Measurements from ENCODE around the gene RANBP3. TPM values are rescaled to one million over a fixed set of nuclear protein-coding genes. Genes with fewer than 3 reads are reported as not detected.

Gene RANBP3
- total and polyA plus RNA-seq, 2 of the 8 experiments (the other 6 are each of a cell fraction or from before 2014, with no cell fraction given): 95.4 to 122 TPM

DNA sequence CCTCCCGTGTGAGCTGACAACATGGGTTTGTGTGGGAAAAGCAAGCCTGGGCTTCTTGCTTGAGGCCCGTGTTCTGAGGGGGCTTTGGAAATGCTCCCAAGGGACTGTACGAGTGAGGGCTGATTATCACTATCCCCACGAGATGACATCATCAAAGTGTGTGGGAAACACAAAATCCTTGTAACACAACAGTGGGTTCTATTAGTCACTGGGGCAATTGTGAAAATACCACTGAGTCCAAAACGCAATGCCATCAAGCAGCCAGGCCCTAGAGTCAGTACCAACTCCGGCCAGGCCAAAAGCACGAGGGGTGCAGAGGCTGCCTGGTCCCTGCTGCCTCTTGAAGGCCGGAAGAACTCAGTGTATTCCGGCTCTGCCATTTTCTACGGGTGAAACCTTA lies 34.3 kb downstream of the RANBP3 start (continued):
- TF ChIP-seq, protein P1, sequence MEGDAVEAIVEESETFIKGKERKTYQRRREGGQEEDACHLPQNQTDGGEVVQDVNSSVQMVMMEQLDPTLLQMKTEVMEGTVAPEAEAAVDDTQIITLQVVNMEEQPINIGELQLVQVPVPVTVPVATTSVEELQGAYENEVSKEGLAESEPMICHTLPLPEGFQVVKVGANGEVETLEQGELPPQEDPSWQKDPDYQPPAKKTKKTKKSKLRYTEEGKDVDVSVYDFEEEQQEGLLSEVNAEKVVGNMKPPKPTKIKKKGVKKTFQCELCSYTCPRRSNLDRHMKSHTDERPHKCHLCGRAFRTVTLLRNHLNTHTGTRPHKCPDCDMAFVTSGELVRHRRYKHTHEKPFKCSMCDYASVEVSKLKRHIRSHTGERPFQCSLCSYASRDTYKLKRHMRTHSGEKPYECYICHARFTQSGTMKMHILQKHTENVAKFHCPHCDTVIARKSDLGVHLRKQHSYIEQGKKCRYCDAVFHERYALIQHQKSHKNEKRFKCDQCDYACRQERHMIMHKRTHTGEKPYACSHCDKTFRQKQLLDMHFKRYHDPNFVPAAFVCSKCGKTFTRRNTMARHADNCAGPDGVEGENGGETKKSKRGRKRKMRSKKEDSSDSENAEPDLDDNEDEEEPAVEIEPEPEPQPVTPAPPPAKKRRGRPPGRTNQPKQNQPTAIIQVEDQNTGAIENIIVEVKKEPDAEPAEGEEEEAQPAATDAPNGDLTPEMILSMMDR (IDR thresholded peaks at IDR 0.05; ENCODE audit: control extremely low read depth in 1 of 3, insufficient read depth in 1 of 3, low read depth in 1 of 3, low read length in 3 of 3): no peak
- TF ChIP-seq POLR2AphosphoS5 (IDR thresholded peaks at IDR 0.05; ENCODE audit: low read depth, low read length) (no peak), ZNF274 (IDR thresholded peaks at IDR 0.05; ENCODE audit: borderline replicate concordance, extremely low read depth, low read length) (no peak), SRF (IDR thresholded peaks at IDR 0.05; ENCODE audit: low read depth, low read length) (no peak), BCL11A (IDR thresholded peaks at IDR 0.05; ENCODE audit: low read depth in 2 of 2, low read length in 2 of 2) (no peak), CEBPB (IDR thresholded peaks at IDR 0.05; ENCODE audit: low read depth, low read length) (no peak)
- TF ChIP-seq, protein P2, sequence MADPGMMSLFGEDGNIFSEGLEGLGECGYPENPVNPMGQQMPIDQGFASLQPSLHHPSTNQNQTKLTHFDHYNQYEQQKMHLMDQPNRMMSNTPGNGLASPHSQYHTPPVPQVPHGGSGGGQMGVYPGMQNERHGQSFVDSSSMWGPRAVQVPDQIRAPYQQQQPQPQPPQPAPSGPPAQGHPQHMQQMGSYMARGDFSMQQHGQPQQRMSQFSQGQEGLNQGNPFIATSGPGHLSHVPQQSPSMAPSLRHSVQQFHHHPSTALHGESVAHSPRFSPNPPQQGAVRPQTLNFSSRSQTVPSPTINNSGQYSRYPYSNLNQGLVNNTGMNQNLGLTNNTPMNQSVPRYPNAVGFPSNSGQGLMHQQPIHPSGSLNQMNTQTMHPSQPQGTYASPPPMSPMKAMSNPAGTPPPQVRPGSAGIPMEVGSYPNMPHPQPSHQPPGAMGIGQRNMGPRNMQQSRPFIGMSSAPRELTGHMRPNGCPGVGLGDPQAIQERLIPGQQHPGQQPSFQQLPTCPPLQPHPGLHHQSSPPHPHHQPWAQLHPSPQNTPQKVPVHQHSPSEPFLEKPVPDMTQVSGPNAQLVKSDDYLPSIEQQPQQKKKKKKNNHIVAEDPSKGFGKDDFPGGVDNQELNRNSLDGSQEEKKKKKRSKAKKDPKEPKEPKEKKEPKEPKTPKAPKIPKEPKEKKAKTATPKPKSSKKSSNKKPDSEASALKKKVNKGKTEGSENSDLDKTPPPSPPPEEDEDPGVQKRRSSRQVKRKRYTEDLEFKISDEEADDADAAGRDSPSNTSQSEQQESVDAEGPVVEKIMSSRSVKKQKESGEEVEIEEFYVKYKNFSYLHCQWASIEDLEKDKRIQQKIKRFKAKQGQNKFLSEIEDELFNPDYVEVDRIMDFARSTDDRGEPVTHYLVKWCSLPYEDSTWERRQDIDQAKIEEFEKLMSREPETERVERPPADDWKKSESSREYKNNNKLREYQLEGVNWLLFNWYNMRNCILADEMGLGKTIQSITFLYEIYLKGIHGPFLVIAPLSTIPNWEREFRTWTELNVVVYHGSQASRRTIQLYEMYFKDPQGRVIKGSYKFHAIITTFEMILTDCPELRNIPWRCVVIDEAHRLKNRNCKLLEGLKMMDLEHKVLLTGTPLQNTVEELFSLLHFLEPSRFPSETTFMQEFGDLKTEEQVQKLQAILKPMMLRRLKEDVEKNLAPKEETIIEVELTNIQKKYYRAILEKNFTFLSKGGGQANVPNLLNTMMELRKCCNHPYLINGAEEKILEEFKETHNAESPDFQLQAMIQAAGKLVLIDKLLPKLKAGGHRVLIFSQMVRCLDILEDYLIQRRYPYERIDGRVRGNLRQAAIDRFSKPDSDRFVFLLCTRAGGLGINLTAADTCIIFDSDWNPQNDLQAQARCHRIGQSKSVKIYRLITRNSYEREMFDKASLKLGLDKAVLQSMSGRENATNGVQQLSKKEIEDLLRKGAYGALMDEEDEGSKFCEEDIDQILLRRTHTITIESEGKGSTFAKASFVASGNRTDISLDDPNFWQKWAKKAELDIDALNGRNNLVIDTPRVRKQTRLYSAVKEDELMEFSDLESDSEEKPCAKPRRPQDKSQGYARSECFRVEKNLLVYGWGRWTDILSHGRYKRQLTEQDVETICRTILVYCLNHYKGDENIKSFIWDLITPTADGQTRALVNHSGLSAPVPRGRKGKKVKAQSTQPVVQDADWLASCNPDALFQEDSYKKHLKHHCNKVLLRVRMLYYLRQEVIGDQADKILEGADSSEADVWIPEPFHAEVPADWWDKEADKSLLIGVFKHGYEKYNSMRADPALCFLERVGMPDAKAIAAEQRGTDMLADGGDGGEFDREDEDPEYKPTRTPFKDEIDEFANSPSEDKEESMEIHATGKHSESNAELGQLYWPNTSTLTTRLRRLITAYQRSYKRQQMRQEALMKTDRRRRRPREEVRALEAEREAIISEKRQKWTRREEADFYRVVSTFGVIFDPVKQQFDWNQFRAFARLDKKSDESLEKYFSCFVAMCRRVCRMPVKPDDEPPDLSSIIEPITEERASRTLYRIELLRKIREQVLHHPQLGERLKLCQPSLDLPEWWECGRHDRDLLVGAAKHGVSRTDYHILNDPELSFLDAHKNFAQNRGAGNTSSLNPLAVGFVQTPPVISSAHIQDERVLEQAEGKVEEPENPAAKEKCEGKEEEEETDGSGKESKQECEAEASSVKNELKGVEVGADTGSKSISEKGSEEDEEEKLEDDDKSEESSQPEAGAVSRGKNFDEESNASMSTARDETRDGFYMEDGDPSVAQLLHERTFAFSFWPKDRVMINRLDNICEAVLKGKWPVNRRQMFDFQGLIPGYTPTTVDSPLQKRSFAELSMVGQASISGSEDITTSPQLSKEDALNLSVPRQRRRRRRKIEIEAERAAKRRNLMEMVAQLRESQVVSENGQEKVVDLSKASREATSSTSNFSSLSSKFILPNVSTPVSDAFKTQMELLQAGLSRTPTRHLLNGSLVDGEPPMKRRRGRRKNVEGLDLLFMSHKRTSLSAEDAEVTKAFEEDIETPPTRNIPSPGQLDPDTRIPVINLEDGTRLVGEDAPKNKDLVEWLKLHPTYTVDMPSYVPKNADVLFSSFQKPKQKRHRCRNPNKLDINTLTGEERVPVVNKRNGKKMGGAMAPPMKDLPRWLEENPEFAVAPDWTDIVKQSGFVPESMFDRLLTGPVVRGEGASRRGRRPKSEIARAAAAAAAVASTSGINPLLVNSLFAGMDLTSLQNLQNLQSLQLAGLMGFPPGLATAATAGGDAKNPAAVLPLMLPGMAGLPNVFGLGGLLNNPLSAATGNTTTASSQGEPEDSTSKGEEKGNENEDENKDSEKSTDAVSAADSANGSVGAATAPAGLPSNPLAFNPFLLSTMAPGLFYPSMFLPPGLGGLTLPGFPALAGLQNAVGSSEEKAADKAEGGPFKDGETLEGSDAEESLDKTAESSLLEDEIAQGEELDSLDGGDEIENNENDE (IDR thresholded peaks at IDR 0.05; ENCODE audit: insufficient replicate concordance, low read length): no peak

All from H1 (cell line).